HS-5 (cell line): ENCODE measurements around the gene FADD.

Experiments
- DNase-seq: peaks from one replicate; pipeline ENCODE4 v3.0.0-alpha.2; 2012; ENCODE audit warnings: low read depth

Gene FADD

DNA sequence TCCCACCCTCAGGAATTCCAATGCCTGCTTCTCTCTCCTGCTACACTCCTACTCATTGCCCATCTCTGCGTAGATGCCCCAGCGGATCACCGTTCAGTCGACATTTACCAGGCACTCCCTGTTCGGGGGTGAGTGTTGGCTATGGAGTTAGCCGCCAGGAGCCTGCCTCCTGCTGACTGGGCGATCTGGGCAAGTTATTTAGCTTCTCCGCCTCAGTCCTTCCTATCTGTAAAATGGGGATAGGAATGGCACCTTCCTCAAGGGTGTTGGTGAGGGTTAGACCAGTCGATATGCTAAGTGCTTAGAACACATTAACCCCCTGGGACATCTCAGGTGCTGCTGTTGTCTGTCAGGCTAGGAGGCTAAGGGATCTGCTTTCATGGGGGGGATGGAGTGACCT is 30.9 kb downstream of the FADD start:
- no peak for DNase-seq

GRCh38 chr11:70240337-70240736 is 37.2 kb downstream of the FADD start:
- DNase-seq = no peak

GRCh38 chr11:70241709-70242108 is 38.6 kb downstream of the FADD start:
- no peak for DNase-seq

DNA sequence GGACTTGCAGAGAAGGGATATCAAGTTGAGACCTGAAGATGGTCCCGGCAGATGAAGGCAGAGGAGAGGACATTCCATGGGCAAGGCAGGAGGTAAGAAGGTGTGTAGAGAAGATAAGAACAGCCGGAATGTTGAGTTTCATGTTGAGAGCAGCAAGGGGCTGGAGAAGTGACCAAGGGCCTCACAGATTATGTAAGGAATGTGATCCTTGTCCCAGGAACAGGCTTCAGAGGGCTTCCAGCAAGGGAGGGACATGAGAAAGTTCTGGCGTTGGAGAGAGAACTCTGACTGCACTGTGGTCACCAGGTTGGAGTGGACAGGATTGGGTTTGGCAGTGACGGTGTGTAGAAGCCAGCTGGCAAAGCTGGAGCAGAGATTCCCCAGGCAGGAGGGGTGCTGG is 39.8 kb downstream of the FADD start:
- no peak for DNase-seq

GRCh38 chr11:70243912-70244652 is 41.0 kb downstream of the FADD start:
- DNase-seq = peak; percentile 65

- DNase-seq = peak; percentile 86
Measured at GRCh38 chr11:70244698-70245097, 41.6 kb downstream of the FADD start.

GRCh38 chr11:70246196-70246595 is 43.1 kb downstream of the FADD start:
- no peak for DNase-seq

DNA sequence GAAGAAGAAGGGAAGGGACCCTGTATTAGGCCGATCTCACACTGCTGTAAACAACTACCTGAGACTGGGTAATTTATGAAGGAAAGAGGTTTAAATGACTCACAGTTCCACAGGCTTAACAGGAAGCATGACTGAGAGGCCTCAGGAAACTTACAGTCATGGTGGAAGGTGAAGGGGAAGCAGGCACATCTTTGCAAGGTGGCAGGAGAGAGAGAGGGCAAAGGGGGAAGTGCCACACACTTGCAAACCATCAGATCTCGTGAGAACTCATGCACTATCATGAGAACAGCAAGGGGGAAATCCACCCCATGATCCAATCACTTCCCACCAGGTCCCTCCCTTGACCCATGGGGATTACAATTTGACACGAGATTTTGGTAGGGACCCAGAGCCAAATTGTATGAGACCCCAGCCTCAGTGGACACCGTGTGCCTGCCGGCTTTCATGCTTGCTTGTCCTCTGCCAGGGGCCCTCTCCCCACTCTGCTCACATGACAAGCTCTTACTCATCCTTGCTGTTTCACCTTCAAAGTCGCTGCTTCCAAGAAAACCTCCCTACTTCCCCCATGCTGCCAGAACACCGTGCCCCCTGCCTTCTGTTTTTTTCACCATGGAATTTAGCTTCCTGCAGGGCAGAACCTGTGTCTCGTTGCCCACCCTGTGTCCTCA is 44.1 kb downstream of the FADD start:
- DNase-seq = no peak

DNA sequence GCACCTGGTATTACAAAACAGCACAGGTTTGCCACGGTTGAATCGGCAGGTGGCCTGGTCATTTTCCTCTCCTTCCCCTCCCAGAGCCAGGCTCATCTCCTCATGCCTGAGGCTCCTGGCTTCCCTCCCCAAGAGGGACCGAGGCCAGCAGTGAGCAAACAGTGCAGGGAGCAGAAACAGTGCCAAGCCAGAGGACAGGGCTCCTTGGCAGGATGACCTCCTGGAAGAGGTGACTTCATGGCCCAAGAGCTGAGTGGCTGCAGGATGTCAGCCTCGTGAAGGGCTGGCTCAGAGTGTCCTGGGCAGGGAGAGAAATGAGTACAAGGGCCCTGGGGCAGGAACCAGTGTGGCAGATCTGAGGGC is 44.6 kb downstream of the FADD start:
- DNase-seq = no peak

DNA sequence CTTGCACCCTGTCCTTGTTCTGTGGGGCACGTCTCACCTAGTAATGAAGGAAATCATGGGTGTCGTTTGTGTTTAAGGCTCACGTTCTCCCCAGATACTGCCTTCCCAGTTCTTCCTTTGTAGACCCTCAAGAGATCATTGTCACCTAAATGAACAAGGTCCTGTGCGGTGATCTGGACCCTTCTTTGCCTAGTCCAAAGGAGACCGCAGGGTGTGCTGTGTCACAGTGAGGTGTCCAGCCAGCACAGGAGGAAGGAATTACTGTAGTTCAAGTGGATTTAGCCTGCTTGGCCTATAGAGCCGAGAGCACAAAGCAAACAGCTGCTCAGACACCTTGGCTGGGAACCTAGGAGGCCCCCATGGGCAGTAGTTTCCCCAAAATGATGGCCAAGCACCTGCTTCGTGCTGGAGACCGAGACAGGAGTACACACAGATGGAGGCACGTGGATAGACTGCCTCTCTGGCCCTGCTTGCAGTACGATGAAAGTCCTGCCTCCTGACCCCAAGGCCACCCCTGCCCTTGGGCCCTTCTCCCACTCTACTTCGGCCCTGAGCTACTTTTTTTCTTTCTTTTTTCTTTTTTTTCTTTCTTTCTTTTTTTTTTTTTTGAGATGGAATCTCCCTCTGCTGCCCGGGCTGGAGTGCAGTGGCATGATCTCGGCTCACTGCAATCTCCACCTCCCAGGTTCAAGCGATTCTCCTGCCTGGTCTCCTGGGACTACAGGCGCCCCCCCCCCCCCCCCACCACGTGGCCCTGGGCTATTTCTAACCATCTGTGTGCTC is 48.0 kb downstream of the FADD start:
- no peak for DNase-seq

GRCh38 chr11:70251659-70252321 is 48.7 kb downstream of the FADD start:
- DNase-seq = no peak

- DNase-seq = no peak
Measured at GRCh38 chr11:70252844-70253243, 49.7 kb downstream of the FADD start.

DNA sequence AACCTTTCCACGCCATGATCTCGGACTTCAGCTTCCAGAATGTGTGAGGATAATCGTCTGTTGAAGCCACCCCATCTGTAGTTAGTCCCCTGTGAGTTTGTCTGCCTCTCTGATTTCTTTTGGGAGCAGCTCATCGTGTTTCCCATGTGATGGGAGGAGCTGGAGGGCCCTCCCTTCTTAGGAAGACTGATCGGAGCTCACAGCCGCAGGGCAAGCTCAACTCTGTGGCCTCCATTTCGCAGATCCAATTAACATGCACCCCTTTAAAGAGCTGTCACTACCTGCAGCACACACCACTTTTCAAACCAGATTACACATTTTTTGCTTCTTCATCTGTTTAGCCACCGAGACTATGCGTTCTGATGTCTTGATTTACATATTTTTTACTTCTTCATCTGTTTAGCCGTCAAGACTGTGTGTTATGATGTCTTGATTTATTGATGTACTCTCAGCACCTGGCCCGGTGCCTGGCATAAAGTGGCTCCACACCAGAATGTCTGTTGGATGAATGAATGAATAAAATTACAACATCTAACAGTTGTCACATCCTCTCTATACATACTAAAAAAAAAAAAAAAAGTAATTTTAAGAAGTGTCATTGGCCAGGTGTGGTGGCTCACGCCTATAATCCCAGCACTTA is 52.5 kb downstream of the FADD start:
- no peak for DNase-seq
